HG03135 (cell line): ENCODE results near the gene ATP8A2.
"Not testable (repeated sequence)": the region's sequence is repeated elsewhere in the genome, so short reads cannot be mapped to it uniquely, and the experiment has no call there.

ENCODE experiments used
- ATAC-seq: cut with Tn5 transposase; IDR thresholded peaks from one replicate; pipeline ENCODE4 v1.9.1; 2021; ENCODE audit warnings: mild to moderate bottlenecking, moderate library complexity; ENCODE audit not compliant: unreplicated experiment

Gene ATP8A2

GRCh38 chr13:25462301-25463125, 90.7 kb downstream of the ATP8A2 start:
- ATAC-seq: no peak

GRCh38 chr13:25463496-25463895, 91.7 kb downstream of the ATP8A2 start:
- ATAC-seq: no peak

- no peak for ATAC-seq
These were observed 95.1 kb downstream of the ATP8A2 start for GRCh38 chr13:25466880-25467279.

- ATAC-seq: no peak
These were observed 96.8 kb downstream of the ATP8A2 start for GRCh38 chr13:25468325-25469168.

GRCh38 chr13:25469169-25469525, 97.4 kb downstream of the ATP8A2 start:
- no peak for ATAC-seq

GRCh38 chr13:25473864-25474263, 102.1 kb downstream of the ATP8A2 start:
- ATAC-seq: no peak

GRCh38 chr13:25478186-25478585, 106.4 kb downstream of the ATP8A2 start:
- ATAC-seq: no peak

GRCh38 chr13:25489238-25489637, 117.5 kb downstream of the ATP8A2 start:
- no peak for ATAC-seq

- no peak for ATAC-seq
These were observed 118.5 kb downstream of the ATP8A2 start for GRCh38 chr13:25490236-25490635.

- no peak for ATAC-seq
These were observed 122.3 kb downstream of the ATP8A2 start for GRCh38 chr13:25493931-25494640.

GRCh38 chr13:25494698-25495411, 123.1 kb downstream of the ATP8A2 start:
- no peak for ATAC-seq

GRCh38 chr13:25501231-25501630, 129.5 kb downstream of the ATP8A2 start:
- no peak for ATAC-seq

- no peak for ATAC-seq
These were observed 130.3 kb downstream of the ATP8A2 start for GRCh38 chr13:25502031-25502430.

- ATAC-seq: no peak
These were observed 130.8 kb downstream of the ATP8A2 start for GRCh38 chr13:25502551-25502950.

- ATAC-seq: no peak
These were observed 132.1 kb downstream of the ATP8A2 start for GRCh38 chr13:25503856-25504255.

GRCh38 chr13:25507841-25508240, 136.1 kb downstream of the ATP8A2 start:
- ATAC-seq: no peak

GRCh38 chr13:25513060-25513459, 141.3 kb downstream of the ATP8A2 start:
- not testable (repeated sequence) for ATAC-seq

- no peak for ATAC-seq
These were observed 146.7 kb downstream of the ATP8A2 start for GRCh38 chr13:25518441-25518840.

- no peak for ATAC-seq
These were observed 154.1 kb downstream of the ATP8A2 start for GRCh38 chr13:25525884-25526283.

GRCh38 chr13:25528266-25528665, 156.5 kb downstream of the ATP8A2 start:
- ATAC-seq: no peak

- ATAC-seq: no peak
These were observed 157.7 kb downstream of the ATP8A2 start for GRCh38 chr13:25529425-25529824.
